Keratinocyte (primary cell): Measurements from ENCODE around the gene ACBD6. TPM values are rescaled to one million over a fixed set of nuclear protein-coding genes. Genes with fewer than 3 reads are reported as not detected.
"Not testable (repeated sequence)": the region's sequence is repeated elsewhere in the genome, so short reads cannot be mapped to it uniquely, and the experiment has no call there.

Source experiments
- DNase-seq: peaks from one replicate; pipeline ENCODE4 v3.0.0-alpha.2; 2011; ENCODE audit warnings: low read depth, missing footprints, low spot score
- FAIRE-seq: peaks from 2 replicates; lab custom pipeline; 2011; peaks lifted over from hg19 to GRCh38; lab: Jason Lieb, UNC
- H2AFZ ChIP-seq: 2 replicates; pipeline ENCODE4 v1.6.0; 2012; ENCODE audit warnings: low read length, control low read depth, inconsistent platforms; ENCODE audit not compliant: control insufficient read depth
- H3K27ac ChIP-seq: 2 replicates; pipeline ENCODE4 v1.5.1; 2011; ENCODE audit warnings: low read length; ENCODE audit not compliant: control insufficient read depth, insufficient read depth
- H3K27me3 ChIP-seq: 3 replicates; pipeline ENCODE4 v1.6.0; 2011; ENCODE audit warnings: low read length; ENCODE audit not compliant: control insufficient read depth, insufficient read depth; ENCODE audit errors: extremely low read depth
- H3K36me3 ChIP-seq, 2 experiments: 2 replicates in 1 of 2; 3 replicates in 1 of 2; pipeline ENCODE4 v1.5.1; 2011; ENCODE audit warnings: low read length in 2 of 2, mild to moderate bottlenecking in 1 of 2; ENCODE audit not compliant: control insufficient read depth in 2 of 2, insufficient read depth in 2 of 2; ENCODE audit errors: extremely low read depth in 1 of 2
- H3K4me1 ChIP-seq: 3 replicates; pipeline ENCODE4 v1.5.1; 2011; ENCODE audit warnings: low read length; ENCODE audit not compliant: control insufficient read depth, insufficient read depth; ENCODE audit errors: extremely low read depth
- H3K4me2 ChIP-seq: 3 replicates; pipeline ENCODE4 v1.6.0; 2011; ENCODE audit warnings: low read depth, low read length; ENCODE audit not compliant: control insufficient read depth, insufficient read depth; ENCODE audit errors: extremely low read depth
- H3K4me3 ChIP-seq, 3 experiments: fragments of 200-600 bp in 1 of 3; sonication (generic) in 1 of 3; 2 replicates in 2 of 3; 3 replicates in 1 of 3; pipeline ENCODE4 v1.5.1; 2011 to 2016; ENCODE audit warnings: low read length in 3 of 3, mild to moderate bottlenecking in 3 of 3, control low read depth in 2 of 3, inconsistent platforms in 1 of 3, low read depth in 1 of 3, mixed read lengths in 1 of 3, mixed run types in 1 of 3, moderate library complexity in 1 of 3; ENCODE audit not compliant: control insufficient read depth in 2 of 3, insufficient read depth in 2 of 3; ENCODE audit errors: extremely low read depth in 1 of 3
- H3K79me2 ChIP-seq: 2 replicates; pipeline ENCODE4 v1.6.0; 2012; ENCODE audit warnings: low read length; ENCODE audit not compliant: control insufficient read depth, insufficient read depth
- H3K9ac ChIP-seq: 3 replicates; pipeline ENCODE4 v1.6.0; 2011; ENCODE audit warnings: low read length; ENCODE audit not compliant: control insufficient read depth, insufficient read depth; ENCODE audit errors: extremely low read depth
- H3K9me1 ChIP-seq: 3 replicates; pipeline ENCODE4 v1.6.0; 2011; ENCODE audit warnings: low read length; ENCODE audit not compliant: control insufficient read depth, insufficient read depth; ENCODE audit errors: extremely low read depth
- H3K9me3 ChIP-seq: 2 replicates; pipeline ENCODE4 v1.5.1; 2012; ENCODE audit warnings: low read depth, low read length; ENCODE audit not compliant: control insufficient read depth
- H4K20me1 ChIP-seq: 3 replicates; pipeline ENCODE4 v1.6.0; 2011; ENCODE audit warnings: low read length; ENCODE audit not compliant: control insufficient read depth, insufficient read depth; ENCODE audit errors: extremely low read depth
- CTCF ChIP-seq, 3 experiments: IDR thresholded peaks in 1 of 3; conservative IDR thresholded peaks in 1 of 3; optimal IDR thresholded peaks in 1 of 3; 2 replicates in 2 of 3; 3 replicates in 1 of 3; pipeline versions ENCODE3 to v1.5.1; 2011; ENCODE audit warnings: low read length in 3 of 3, mild to moderate bottlenecking in 3 of 3, moderate library complexity in 2 of 3, control low read depth in 1 of 3, inconsistent platforms in 1 of 3; ENCODE audit not compliant: insufficient read depth in 2 of 3; ENCODE audit errors: extremely low read depth in 1 of 3
- EZH2 ChIP-seq: IDR thresholded peaks from one replicate; pipeline ENCODE4 v1.6.1; 2012; ENCODE audit warnings: inconsistent platforms, mild to moderate bottlenecking, low read length, moderate library complexity
- dilution Hi-C: fragments of 300-500 bp; cut with MboI; formaldehyde crosslinking; loops from one replicate; pipeline ENCODE4 v1.7.0; 2020; ENCODE audit warnings: low sequenced_read_pairs; ENCODE audit not compliant: extremely low pct_ligation_motif_present
- polyA plus RNA-seq, 5 experiments: library from polyadenylated mRNA; depleted of rRNA in 3 of 5; stranded (reverse) in 3 of 5; stranded (forward) in 1 of 5; unstranded in 1 of 5; fragments of >200 nt; gene quantifications; 1 replicate in 1 of 5; 2 replicates in 3 of 5; 3 replicates in 1 of 5; pipeline versions ENCODE4 v1.2.1 to v1.2.3, GENCODE V29; 2011 to 2012; ENCODE audit warnings: missing spikeins in 2 of 5, low read depth in 1 of 5, low replicate concordance in 1 of 5

ACBD6 gene
- polyA plus RNA-seq, 1 donor (not counting 4 experiments of a cell fraction or from before 2014, with no cell fraction given): 47.5 TPM

DNA sequence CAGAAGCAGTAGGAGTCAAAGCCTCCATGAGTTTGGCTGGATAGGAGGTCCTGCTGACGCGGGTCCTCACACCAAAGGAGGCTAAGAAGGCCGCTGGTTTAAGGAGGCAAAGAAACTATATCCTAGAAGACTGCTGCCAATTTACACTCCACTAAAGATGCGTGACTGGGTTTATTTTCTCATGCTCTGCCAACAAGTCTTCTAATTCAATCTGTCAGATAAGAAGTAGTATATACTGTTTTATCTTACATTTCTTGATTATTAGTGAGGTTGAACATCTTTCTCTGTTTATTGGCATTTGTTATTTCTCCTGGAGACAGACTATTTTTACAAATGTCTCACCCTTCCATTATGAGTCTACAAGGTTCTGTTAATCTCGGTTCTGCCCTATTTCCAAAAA lies 34.1 kb downstream of the ACBD6 start:
- dilution Hi-C loops: no loop called here
- FAIRE-seq (no peak), DNase-seq (no peak)
- H3K4me2 ChIP-seq: no peak overlapping the region
- H2AFZ ChIP-seq: no peak overlapping the region
- no peak overlapping the region for H3K4me3 ChIP-seq
- no peak overlapping the region for H3K27ac ChIP-seq
- TF ChIP-seq EZH2: no peak
- no peak for TF ChIP-seq CTCF (optimal IDR thresholded peaks at IDR 0.05 in 1 of 3, IDR thresholded peaks at IDR 0.05 in 1 of 3, conservative IDR thresholded peaks at IDR 0.05 in 1 of 3; ENCODE audit: extremely low read depth in 1 of 3, insufficient read depth in 2 of 3, low read length in 3 of 3)
- H3K27me3 ChIP-seq: no peaks in the 10 kb centered on the region
- H4K20me1 ChIP-seq: no peaks in the 10 kb centered on the region
- H3K9me3 ChIP-seq: no peaks in the 10 kb centered on the region
- H3K79me2 ChIP-seq: peaks cover 45% of the 10 kb centered on the region
- peaks cover 0 to 2% of the 10 kb centered on the region in 2 experiments for H3K36me3 ChIP-seq
- H3K9me1 ChIP-seq: no peaks in the 10 kb centered on the region
- no peaks in the 10 kb centered on the region for H3K4me1 ChIP-seq
- no peak overlapping the region for H3K9ac ChIP-seq

- Histone ChIP-seq H3K9me1 (no peaks in the 10 kb centered on the region), H3K4me2 (no peak overlapping the region), H3K4me3 (no peak overlapping the region), H3K36me3 (peaks cover 0 to 2% of the 10 kb centered on the region in 2 experiments), H3K4me1 (no peaks in the 10 kb centered on the region), H3K9ac (no peak overlapping the region), H4K20me1 (no peaks in the 10 kb centered on the region), H3K27ac (no peak overlapping the region), H3K27me3 (no peaks in the 10 kb centered on the region), H3K79me2 (peaks cover 73% of the 10 kb centered on the region), H3K9me3 (peaks cover 3% of the 10 kb centered on the region), H2AFZ (no peak overlapping the region)
- no peak for DNase-seq
- FAIRE-seq: no peak
- TF ChIP-seq EZH2 (no peak), CTCF (optimal IDR thresholded peaks at IDR 0.05 in 1 of 3, IDR thresholded peaks at IDR 0.05 in 1 of 3, conservative IDR thresholded peaks at IDR 0.05 in 1 of 3; ENCODE audit: extremely low read depth in 1 of 3, insufficient read depth in 2 of 3, low read length in 3 of 3) (no peak)
- dilution Hi-C loops: no loop called here
Observed at GRCh38 chr1:180462102-180462501, 40.3 kb downstream of the ACBD6 start.

DNA sequence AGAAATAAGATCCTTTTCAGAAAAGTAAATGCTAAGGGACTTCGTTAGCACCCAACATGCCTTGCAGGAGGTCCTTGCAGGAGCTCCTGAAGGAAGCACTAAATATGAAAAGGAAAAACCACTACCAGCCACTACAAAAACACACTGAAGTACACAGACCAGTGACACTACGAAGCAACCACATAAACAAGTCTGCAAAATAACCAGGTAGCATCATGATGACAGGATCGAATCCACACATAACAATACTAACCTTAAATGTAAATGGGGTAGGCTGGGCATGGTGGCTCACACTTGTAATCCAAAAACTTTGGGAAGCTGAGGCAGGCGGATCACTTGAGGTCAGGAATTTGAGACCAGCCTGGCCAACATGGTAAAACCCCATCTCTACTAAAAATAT lies 40.7 kb downstream of the ACBD6 start:
- H3K36me3 ChIP-seq, H3K9ac ChIP-seq, dilution Hi-C loops, DNase-seq, H3K4me2 ChIP-seq, H3K27ac ChIP-seq, H3K4me1 ChIP-seq, FAIRE-seq, H2AFZ ChIP-seq, H4K20me1 ChIP-seq, H3K9me3 ChIP-seq, H3K4me3 ChIP-seq, H3K27me3 ChIP-seq, H3K9me1 ChIP-seq: not testable (repeated sequence)
- peaks cover 76% of the 10 kb centered on the region for H3K79me2 ChIP-seq
